Prostate gland (tissue), 2 donors: ENCODE data around the gene RNU4-1. TPM values are rescaled to one million over a fixed set of nuclear protein-coding genes. Genes with fewer than 3 reads are reported as not detected.
"Not testable (repeated sequence)": the region's sequence is repeated elsewhere in the genome, so short reads cannot be mapped to it uniquely, and the experiment has no call there.

Experiments used
- DNase-seq: peaks from one replicate; pipeline ENCODE4 v3.0.0-alpha.2; 2019; ENCODE audit warnings: low spot score
- H3K27ac ChIP-seq, 2 donors: fragments of 200-600 bp; sonication (generic); 2 replicates each; pipeline ENCODE4 v1.5.1; 2017 to 2019
- H3K27me3 ChIP-seq: fragments of 200-600 bp; sonication (generic); replicated peaks from 2 replicates; pipeline ENCODE4 v1.5.1; 2019; ENCODE audit not compliant: insufficient read depth
- H3K36me3 ChIP-seq, 2 donors: fragments of 200-600 bp; sonication (generic); 1 replicate in 1 of 2; 2 replicates in 1 of 2; pipeline versions ENCODE4 v1.5.1 to v1.8.1; 2017 to 2019
- H3K4me1 ChIP-seq: fragments of 200-600 bp; sonication (generic); replicated peaks from 2 replicates; pipeline ENCODE4 v1.5.1; 2019
- H3K4me3 ChIP-seq, 2 donors: fragments of 200-600 bp; sonication (generic); 2 replicates each; pipeline ENCODE4 v1.5.1; 2017 to 2019
- H3K9me3 ChIP-seq: fragments of 200-600 bp; sonication (generic); 2 replicates; pipeline ENCODE4 v1.5.1; 2017
- CTCF ChIP-seq, 4 experiments: fragments of 200-600 bp in 2 of 4; fragments of 450-650 bp in 2 of 4; sonication (generic) in 2 of 4; IDR thresholded peaks; 1 replicate in 3 of 4; 2 replicates in 1 of 4; pipeline ENCODE4 v1.5.1; 2016 to 2019; ENCODE audit warnings: antibody characterized with exemption in 4 of 4, mild to moderate bottlenecking in 2 of 4, moderate library complexity in 2 of 4
- POLR2A ChIP-seq: fragments of 450-650 bp; IDR thresholded peaks from one replicate; pipeline ENCODE4 v1.6.1; 2016; ENCODE audit warnings: antibody characterized with exemption, mild to moderate bottlenecking
- POLR2AphosphoS5 ChIP-seq: sonication (generic); formaldehyde crosslinking; IDR thresholded peaks from one replicate; pipeline ENCODE4 v1.6.1; 2017; ENCODE audit warnings: antibody characterized with exemption
- WGBS: methylation state at CpG from one replicate; pipeline ENCODE4 v1.1.5; 2018; 5-methylcytosine and 5-hydroxymethylcytosine counted together
- intact Hi-C: fragments of 100-400 bp; cut with DNase I; formaldehyde crosslinking; loops from one replicate; pipeline ENCODE4 v1.14.2; 2022
- total RNA-seq, 2 donors: library from RNA; depleted of rRNA; stranded (reverse); fragments of >200 nt; gene quantifications; one replicate each; pipeline ENCODE4 v1.1.0, GENCODE V29; 2016

RNU4-1 gene
- under 1 TPM; under 0.01 TPM for total RNA-seq

DNA sequence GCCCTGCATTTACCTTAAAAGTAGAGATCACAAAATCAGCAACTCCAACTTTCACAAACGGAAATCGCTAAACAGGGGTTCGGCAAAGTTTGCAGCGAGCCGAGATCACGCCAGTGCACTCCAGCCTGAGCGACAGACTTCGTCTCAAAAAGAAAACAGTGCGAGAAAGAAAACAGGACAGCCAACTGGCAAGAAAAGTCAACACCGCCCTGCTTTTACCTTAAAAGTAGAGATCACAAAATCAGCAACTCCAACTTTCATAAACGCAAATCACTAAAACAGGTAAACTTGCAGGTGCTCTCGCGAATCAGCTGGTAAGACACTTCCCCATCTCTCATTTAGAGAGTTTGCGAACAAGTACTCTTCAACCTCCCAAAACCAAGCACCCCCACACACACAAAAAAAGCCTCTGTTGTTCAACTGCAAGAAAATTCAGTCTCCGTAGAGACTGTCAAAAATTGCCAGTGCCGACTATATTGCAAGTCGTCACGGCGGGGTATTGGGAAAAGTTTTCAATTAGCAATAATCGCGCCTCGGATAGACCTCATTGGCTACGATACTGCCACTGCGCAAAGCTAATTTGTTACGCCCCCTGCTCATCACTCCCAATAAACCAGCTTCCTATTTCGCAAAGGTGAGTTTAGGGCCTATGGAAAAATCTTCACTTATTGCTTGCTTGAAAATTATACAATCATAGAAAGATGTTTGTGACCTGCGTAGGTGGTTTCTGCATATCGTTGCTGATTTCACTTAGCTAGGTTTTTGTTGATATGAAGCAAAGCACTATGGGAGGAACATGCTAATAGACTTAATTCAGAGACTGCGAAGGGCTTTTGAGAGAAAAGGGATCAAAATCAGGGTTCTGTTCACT lies at the start of gene RNU4-1:
RNU4-1 (minus strand) TSS at position 577 of the 871 bp plus-strand sequence.
- TF ChIP-seq CTCF (IDR thresholded peaks at IDR 0.05), result peak in 1 of 4 experiments; percentile 10
- peak; percentile 77 for TF ChIP-seq POLR2AphosphoS5
- no peak for TF ChIP-seq POLR2A
- intact Hi-C loops, result no loop called here
- peak; percentile 68 for DNase-seq
- Histone ChIP-seq H3K27ac (peak within 1 kb of the TSS; percentile 97), H3K27me3 (no peaks in the 10 kb centered on the region), H3K4me1 (no peaks in the 10 kb centered on the region), H3K9me3 (no peaks in the 10 kb centered on the region), H3K36me3 (no peaks in the 10 kb centered on the region), H3K4me3 (peak within 1 kb of the TSS; percentile 48 to 54)
- 2% methylated on average over 29 of the region's 29 CpGs for WGBS

DNA sequence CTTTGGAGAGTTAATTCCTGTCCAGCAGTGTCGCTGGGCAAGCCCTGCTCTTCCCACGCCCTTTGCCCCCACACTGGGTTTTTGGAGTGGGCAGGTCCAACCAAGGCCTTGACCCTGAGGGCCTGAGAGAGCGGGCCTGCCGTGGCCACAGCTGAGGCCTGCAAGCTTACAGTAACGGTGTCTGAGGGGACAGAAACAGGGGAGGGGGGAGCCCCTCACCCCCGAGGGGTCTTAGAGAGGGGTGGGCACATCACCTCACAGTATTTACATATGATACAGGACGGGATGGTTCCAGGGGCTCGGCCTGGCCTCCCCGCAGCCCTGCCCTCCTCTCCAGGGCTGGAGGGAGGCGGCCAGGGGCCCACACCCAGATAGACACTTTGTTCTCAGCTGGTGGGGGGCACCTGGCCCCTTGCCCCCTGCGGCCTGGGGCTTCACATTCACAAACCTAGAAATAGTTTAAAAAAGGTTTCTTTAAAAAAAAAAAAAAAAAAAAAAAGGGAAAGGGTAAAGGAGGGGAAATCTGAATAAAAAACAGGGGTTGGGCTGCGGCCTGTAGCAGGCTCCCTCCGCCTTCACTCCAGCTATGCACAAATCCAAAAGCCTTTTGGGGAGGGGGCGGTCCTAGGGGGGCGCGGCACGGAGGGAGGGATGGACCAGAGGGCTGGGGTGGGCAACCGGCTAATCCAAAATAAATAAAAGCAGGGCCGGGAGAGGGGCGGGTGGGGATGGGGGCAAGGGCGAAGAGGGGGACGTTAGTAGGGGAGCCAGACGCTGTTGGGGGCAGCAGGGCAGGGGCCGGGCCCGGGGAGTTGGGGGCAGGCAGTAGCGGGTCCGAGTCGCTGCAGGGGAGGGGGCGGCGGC lies 49.4 kb upstream of the RNU4-1 start:
- DNase-seq, result no peak
- no peaks in the 10 kb centered on the region for H3K4me1 ChIP-seq
- TF ChIP-seq POLR2A (no peak), POLR2AphosphoS5 (no peak), CTCF (IDR thresholded peaks at IDR 0.05) (no peak)
- intact Hi-C loops, result no loop called here
- no peaks in the 10 kb centered on the region for H3K36me3 ChIP-seq
- H3K9me3 ChIP-seq, result no peaks in the 10 kb centered on the region
- no peak overlapping the region for H3K4me3 ChIP-seq
- no peak overlapping the region for H3K27ac ChIP-seq
- H3K27me3 ChIP-seq, result no peaks in the 10 kb centered on the region
- WGBS, result 67% methylated on average over 30 of the region's 30 CpGs

GRCh38 chr12:120339256-120339655 lies 46.2 kb upstream of the RNU4-1 start:
- DNase-seq, result no peak
- H3K27me3 ChIP-seq, result no peaks in the 10 kb centered on the region
- H3K27ac ChIP-seq, result no peak overlapping the region
- TF ChIP-seq CTCF (IDR thresholded peaks at IDR 0.05), result no peak
- no peak for TF ChIP-seq POLR2AphosphoS5
- no peak for TF ChIP-seq POLR2A
- H3K4me1 ChIP-seq, result no peaks in the 10 kb centered on the region
- no peaks in the 10 kb centered on the region for H3K9me3 ChIP-seq
- no peaks in the 10 kb centered on the region for H3K36me3 ChIP-seq
- intact Hi-C loops, result no loop called here
- 91% methylated on average over 4 of the region's 4 CpGs for WGBS
- no peak overlapping the region for H3K4me3 ChIP-seq

DNA sequence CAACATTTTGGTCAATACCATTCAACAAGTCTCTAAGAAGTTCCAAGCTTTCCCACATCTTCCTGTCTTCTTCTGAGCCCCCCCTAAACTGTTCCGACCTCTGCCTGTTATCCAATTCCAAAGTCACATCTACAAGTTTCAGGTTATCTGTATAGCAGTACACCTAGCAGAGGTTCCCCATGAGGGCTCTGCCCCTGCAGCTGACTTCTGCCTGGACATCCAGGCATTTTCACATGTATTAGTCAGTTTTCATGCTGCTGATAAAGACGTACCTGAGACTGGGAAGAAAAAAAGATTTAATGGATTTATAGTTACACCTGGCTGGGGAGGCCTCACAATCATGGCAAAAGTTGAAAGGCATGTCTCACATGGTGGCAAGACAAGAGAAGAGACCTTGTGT lies 44.7 kb upstream of the RNU4-1 start:
- H3K4me3 ChIP-seq, result no peak overlapping the region
- no peaks in the 10 kb centered on the region for H3K4me1 ChIP-seq
- no peaks in the 10 kb centered on the region for H3K9me3 ChIP-seq
- H3K27me3 ChIP-seq, result no peaks in the 10 kb centered on the region
- intact Hi-C loops, result no loop called here
- TF ChIP-seq CTCF (IDR thresholded peaks at IDR 0.05) (no peak), POLR2AphosphoS5 (no peak), POLR2A (no peak)
- DNase-seq, result no peak
- no peaks in the 10 kb centered on the region for H3K36me3 ChIP-seq
- 81% methylated on average over 2 of the region's 2 CpGs for WGBS
- no peak overlapping the region for H3K27ac ChIP-seq

DNA sequence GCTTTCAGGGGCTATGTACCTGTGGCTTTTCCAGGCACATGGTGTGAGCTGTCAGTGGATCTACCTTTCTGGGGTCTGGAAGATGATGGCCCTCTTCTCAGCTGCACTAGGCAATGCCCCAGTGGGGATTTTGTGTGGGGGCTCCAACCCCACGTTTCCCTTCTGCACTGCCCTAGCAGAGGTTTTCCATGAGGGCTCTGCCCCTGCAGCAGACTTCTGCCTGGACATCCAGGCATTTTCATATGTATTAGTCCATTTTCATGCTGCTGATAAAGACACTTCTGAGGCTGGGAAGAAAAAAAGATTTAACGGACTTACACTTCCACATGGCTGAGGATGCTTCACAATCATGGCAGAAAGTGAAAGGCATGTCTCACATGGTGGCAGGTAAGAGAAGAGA lies 43.4 kb upstream of the RNU4-1 start:
- intact Hi-C loops, H3K9me3 ChIP-seq, H3K27me3 ChIP-seq, H3K4me1 ChIP-seq, H3K4me3 ChIP-seq, H3K27ac ChIP-seq, DNase-seq, H3K36me3 ChIP-seq: not testable (repeated sequence)
- 91% methylated on average over 2 of the region's 2 CpGs for WGBS
